Suppressor macrophage treated with lipopolysaccharide for 4 hours (primary cell): Measurements from ENCODE around the gene EPN2.
"Not testable (repeated sequence)": the region's sequence is repeated elsewhere in the genome, so short reads cannot be mapped to it uniquely, and the experiment has no call there.

Source experiments
- DNase-seq: peaks from one replicate; pipeline ENCODE4 v3.0.0-alpha.2; 2020

EPN2 gene

GRCh38 chr17:19237139-19237388, at the start of gene EPN2:
EPN2 (plus strand) TSS chr17:19237366; CDS start chr17:19283120, 45,754 bp downstream.
- DNase-seq: peak; percentile 52

GRCh38 chr17:19187883-19188869, 49.0 kb upstream of the EPN2 start:
- not testable (repeated sequence) for DNase-seq

GRCh38 chr17:19188870-19189708, 48.1 kb upstream of the EPN2 start:
- not testable (repeated sequence) for DNase-seq

GRCh38 chr17:19189781-19190405, 47.3 kb upstream of the EPN2 start:
- DNase-seq: not testable (repeated sequence)

GRCh38 chr17:19196382-19197204, 40.6 kb upstream of the EPN2 start:
- DNase-seq: not testable (repeated sequence)

- not testable (repeated sequence) for DNase-seq
These were observed 34.7 kb upstream of the EPN2 start for GRCh38 chr17:19202448-19202847.

DNA sequence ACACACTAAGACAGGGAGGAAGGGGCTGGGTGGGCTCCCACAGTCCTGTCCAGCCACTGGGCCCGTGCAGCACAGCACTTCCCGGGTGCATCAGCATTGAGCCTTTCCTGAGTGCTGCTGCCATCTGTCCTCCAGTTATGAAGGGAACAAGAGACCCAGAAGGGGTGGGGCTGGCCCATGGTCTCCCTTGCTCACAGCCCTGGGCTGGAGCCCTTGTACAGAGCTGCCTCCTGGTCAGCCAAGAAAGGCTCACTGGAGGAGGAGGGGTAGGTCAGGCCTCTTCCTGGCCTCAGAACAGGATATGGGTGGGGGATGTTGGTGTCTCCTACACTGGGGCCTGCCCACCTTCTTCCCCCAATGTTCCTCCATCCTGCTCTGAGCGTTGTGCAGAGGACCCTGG, 33.7 kb upstream of the EPN2 start:
- not testable (repeated sequence) for DNase-seq

- not testable (repeated sequence) for DNase-seq
These were observed 21.9 kb upstream of the EPN2 start for GRCh38 chr17:19215074-19215860.

GRCh38 chr17:19216148-19216926, 20.8 kb upstream of the EPN2 start:
- DNase-seq: not testable (repeated sequence)

GRCh38 chr17:19218914-19219313, 18.3 kb upstream of the EPN2 start:
- DNase-seq: not testable (repeated sequence)

GRCh38 chr17:19219384-19219783, 17.8 kb upstream of the EPN2 start:
- DNase-seq: not testable (repeated sequence)

DNA sequence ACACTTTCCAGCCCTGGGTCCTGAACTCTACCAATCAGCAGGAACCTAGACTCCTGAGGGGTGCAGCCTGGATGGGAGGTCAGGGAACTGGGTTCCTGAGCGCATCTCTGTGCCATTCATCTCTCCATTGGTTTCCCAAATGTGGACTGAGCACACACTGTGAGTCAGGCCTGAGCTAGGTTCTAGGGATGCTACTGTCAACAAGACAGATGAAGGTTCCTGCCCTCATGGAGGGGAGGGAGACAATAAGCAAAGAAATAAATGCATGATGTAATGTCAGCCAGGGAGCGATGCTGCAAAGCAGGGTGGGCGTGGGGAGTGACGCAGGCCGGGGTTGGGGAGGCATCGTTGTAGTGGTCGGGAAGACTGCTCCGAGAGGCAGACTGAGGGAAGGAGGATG, 17.0 kb upstream of the EPN2 start:
- not testable (repeated sequence) for DNase-seq

DNA sequence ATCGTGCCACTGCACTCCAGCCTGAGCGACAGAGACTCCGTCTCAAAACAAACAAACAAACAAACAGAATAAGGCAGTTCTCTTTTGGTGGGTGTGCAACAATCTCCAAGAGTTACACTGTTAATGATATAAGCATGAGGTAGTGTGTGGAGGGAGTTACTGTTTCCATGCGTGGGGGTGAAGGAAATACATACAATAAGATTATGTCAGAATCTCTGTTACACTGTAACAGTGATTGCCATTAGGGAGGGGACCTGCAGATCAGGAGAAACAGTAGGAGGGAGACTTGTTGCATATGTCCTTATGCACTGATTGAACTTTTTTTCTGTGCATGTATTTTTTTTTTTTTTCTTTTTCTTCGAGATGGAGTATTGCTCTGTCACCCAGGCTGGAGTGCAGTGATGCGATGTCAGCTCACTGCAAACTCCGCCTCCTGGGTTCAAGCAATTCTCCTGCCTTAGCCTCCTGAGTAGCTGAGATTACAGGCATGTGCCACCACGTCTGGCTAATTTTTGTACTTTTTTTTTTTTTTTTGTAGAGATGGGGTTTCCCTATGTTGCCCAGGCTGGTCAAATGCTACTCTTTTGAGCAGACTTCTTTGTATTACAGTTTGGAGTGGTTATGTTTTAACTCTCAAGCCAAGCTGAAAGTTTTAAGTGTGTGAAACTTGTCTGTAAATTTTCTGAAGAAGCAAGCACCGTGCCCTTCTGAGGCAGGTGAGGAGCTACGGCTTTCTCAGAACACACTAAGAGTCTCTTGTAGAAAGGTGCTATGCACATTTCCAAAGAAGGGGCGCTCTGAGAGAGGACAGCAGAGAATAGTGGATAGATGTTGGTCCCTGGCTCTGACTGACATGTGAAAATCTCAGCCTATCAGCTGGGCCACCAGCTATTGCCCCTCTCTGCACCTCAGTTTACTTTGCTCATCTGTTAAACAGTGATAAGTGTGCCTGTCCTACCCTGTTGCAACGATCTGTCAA, 10.3 kb upstream of the EPN2 start:
- not testable (repeated sequence) for DNase-seq

DNA sequence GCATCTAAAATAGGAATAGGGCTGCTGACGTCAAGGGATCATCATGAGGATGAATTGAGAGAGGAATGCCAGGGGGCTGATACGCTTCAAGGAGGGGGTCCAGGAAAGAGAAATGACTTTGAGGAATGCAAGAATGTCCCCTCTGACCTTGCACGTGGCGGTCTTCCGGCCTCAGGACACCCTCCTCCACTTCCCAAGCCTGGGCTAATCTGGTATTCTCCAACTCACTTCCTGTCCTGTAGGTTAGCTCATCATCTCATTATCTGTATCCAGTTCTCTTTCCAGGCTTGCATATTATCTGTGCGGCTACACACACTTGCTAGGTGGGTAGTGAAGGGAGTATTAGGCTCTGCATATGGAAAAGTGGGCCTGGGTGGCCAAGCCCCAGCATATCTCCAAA, 2.5 kb upstream of the EPN2 start:
- not testable (repeated sequence) for DNase-seq

DNA sequence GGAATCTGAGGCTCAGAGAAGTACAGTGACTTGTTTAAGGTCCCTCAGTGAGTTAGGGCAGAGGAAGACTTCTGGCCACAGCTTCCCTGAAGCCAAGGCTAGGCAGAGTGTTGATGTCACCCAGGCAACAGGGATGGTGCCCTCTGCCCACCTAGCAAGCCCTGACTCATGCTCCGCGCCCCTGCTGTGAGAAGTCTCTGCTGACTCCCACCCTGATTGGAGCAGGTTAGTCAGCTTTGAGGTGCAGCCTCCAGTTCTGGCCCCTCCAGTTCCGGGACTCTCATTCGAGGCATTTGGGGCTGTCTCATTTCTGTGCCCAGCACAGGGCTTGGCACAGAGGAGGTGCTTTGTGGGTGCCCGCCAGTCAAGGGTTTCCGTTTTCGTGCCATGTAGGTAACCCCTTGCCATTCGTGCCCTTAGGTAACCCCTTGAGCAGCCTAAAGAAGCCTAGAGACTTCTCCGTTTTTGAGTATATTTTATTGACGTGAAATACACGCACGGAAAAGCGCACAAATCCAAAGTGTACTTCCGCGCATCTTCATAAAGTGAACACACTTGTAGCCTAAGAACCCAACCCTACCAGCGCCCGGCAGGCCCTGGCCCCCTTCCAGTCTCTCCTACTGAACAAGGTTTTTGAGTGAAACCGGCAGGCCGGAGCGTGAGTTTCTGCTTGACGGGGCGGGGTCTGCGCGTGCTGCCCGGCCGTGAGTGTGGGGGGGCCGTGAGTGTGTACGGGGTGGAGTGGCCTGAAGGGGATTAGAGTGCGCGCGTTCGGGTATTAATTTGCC, 621 bp upstream of the EPN2 start:
- not testable (repeated sequence) for DNase-seq

DNA sequence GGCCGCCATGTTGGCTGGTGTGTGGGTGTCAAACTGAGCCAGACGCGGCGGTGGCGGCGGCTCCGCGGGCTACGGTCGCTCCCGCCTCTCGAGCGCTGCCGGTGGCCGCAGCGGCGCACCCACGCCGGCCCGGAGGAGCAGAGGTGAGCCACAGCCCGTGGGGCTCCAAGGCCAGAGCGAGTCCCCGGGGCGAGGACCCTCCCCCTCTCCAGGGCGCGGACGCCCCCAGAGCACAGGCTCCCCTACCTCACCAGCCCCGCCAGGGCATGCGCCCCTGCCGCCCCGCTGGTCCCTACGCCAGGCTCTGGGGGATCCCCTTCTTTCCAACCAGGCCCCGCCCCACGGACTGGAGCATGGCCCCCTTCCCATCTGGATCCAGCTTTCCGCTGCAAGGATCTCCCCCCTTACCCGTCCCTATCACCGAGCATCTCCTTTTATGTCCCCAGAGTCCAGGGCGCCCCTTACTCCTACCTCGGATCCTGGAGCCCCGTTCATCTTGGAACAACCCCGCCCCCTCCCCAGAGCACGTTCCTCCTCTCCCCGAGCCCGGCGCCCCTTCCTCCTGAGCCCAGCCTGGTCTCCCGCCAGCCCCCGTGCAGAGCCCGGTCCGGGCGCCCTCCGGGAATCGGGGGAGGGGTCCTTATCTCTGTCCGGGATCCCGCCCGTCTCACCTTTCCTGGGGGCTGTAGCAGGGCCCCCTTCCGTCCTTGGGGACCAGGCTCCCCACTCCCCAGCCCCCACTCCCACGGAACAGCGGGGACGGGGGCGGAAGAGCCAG, 412 bp downstream of the EPN2 start:
- DNase-seq: peak; percentile 8

DNA sequence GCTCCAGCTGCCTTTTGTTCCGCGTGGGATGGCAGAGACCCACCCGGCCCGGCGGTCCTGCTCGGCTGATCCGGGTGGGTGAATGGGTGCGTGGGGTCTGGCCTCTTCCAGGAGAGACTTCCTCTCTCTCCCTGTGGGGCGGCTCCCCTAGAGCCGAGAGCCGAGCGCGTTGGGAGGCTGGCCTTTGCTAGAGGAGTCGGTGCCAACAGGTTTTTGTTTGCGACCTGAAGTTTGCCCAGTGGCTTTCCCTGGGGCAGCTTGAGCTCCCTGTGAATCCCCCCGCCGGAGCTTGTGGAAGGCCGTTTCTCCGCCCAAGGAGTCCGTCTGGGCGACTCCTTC, 970 bp downstream of the EPN2 start:
- peak; percentile 38 for DNase-seq

GRCh38 chr17:19239544-19239943, 2.4 kb downstream of the EPN2 start:
- DNase-seq: no peak
